ENCODE data around the gene BBOX1.

GRCh38 chr11:27002431-27002830 is 38.2 kb upstream of the BBOX1 start:
- TF ChIP-seq CTCF (IDR thresholded peaks at IDR 0.05) (no peak), POLR2A (IDR thresholded peaks at IDR 0.05) (no peak)

All from thyroid gland (tissue), 4 donors.